Neural progenitor cell (in vitro differentiated cells): Measurements from ENCODE around the gene SNX10. TPM values are rescaled to one million over a fixed set of nuclear protein-coding genes. Genes with fewer than 3 reads are reported as not detected.

Experiments used
- DNase-seq: peaks from one replicate; pipeline ENCODE4 v3.0.0-alpha.2; 2016; ENCODE audit warnings: low spot score
- H2AFZ ChIP-seq: fragments of 200-600 bp; sonication (generic); replicated peaks from 2 replicates; pipeline ENCODE4 v1.6.1; 2016; ENCODE audit warnings: antibody characterized with exemption
- H3F3A ChIP-seq: fragments of 200-600 bp; sonication (generic); 2 replicates; pipeline ENCODE4 v1.6.1; 2016; ENCODE audit warnings: antibody characterized with exemption, low read depth
- H3K27ac ChIP-seq: fragments of 200-600 bp; sonication (generic); 2 replicates; pipeline ENCODE4 v1.5.1; 2016; ENCODE audit warnings: mild to moderate bottlenecking
- H3K27me3 ChIP-seq: fragments of 200-600 bp; sonication (generic); 2 replicates; pipeline ENCODE4 v1.6.1; 2016; ENCODE audit warnings: mild to moderate bottlenecking, moderate library complexity
- H3K36me3 ChIP-seq: fragments of 200-600 bp; sonication (generic); 2 replicates; pipeline ENCODE4 v1.5.1; 2016
- H3K4me1 ChIP-seq: fragments of 200-600 bp; sonication (generic); 2 replicates; pipeline ENCODE4 v1.6.1; 2016; ENCODE audit warnings: mixed run types
- H3K4me2 ChIP-seq: fragments of 200-600 bp; sonication (generic); 2 replicates; pipeline ENCODE4 v1.6.1; 2016
- H3K4me3 ChIP-seq: fragments of 200-600 bp; sonication (generic); 2 replicates; pipeline ENCODE4 v1.5.1; 2016
- H3K79me2 ChIP-seq: fragments of 200-600 bp; sonication (generic); 2 replicates; pipeline ENCODE4 v1.6.1; 2016; ENCODE audit warnings: low read depth
- H3K9ac ChIP-seq: fragments of 200-600 bp; sonication (generic); 2 replicates; pipeline ENCODE4 v1.6.1; 2016
- H3K9me3 ChIP-seq: fragments of 200-600 bp; sonication (generic); 2 replicates; pipeline ENCODE4 v1.5.1; 2016; ENCODE audit warnings: low read depth
- H4K20me1 ChIP-seq: fragments of 200-600 bp; sonication (generic); 2 replicates; pipeline ENCODE4 v1.6.1; 2016; ENCODE audit warnings: low read depth
- H3K27ac Mint-ChIP-seq: 3 replicates; pipeline ENCODE4 v1.8.0; 2021; ENCODE audit warnings: mixed read lengths
- H3K27me3 Mint-ChIP-seq: 2 replicates; pipeline ENCODE4 v1.8.0; 2022; ENCODE audit warnings: low read depth, mild to moderate bottlenecking, inconsistent platforms, moderate library complexity, mixed read lengths; ENCODE audit not compliant: insufficient read depth
- H3K36me3 Mint-ChIP-seq: 3 replicates; pipeline ENCODE4 v1.8.0; 2021; ENCODE audit warnings: mixed read lengths
- H3K4me1 Mint-ChIP-seq: 3 replicates; pipeline ENCODE4 v1.8.0; 2021; ENCODE audit warnings: mixed read lengths
- H3K4me3 Mint-ChIP-seq: 3 replicates; pipeline ENCODE4 v1.8.0; 2021; ENCODE audit warnings: mild to moderate bottlenecking, moderate library complexity, mixed read lengths
- H3K9me3 Mint-ChIP-seq: 3 replicates; pipeline ENCODE4 v1.8.0; 2020; ENCODE audit warnings: mixed read lengths
- CTCF ChIP-seq: fragments of 200-600 bp; sonication (generic); IDR thresholded peaks from 2 replicates; pipeline ENCODE4 v1.5.1; 2017; ENCODE audit warnings: antibody characterized with exemption, mild to moderate bottlenecking
- EZH2 ChIP-seq: fragments of 200-600 bp; sonication (generic); IDR thresholded peaks from 2 replicates; pipeline ENCODE4 v1.6.1; 2017; ENCODE audit warnings: antibody characterized with exemption, mild to moderate bottlenecking, moderate library complexity
- EZH2phosphoT487 ChIP-seq: fragments of 200-600 bp; sonication (generic); IDR thresholded peaks from 2 replicates; pipeline ENCODE4 v1.6.1; 2017; ENCODE audit warnings: antibody characterized with exemption
- total RNA-seq: library from RNA; depleted of rRNA; stranded (reverse); fragments of >200 nt; gene quantifications from 2 replicates; pipeline ENCODE4 v1.2.3, GENCODE V29; 2015; ENCODE audit warnings: low replicate concordance

Gene SNX10
- total RNA-seq, 1 donor from 2014 or later, result 29.6 TPM

GRCh38 chr7:26378016-26378415, 86.4 kb downstream of the SNX10 start:
- no peak for TF ChIP-seq EZH2
- H3K9me3 ChIP-seq, result no peaks in the 10 kb centered on the region
- H3K79me2 ChIP-seq, result no peaks in the 10 kb centered on the region
- H3K4me1 ChIP-seq, result peaks cover 26% of the 10 kb centered on the region
- no peak overlapping the region for H2AFZ ChIP-seq
- H3K4me3 Mint-ChIP-seq, result no peak overlapping the region
- H3K27me3 Mint-ChIP-seq, result no peaks in the 10 kb centered on the region
- H3K4me2 ChIP-seq, result no peak overlapping the region
- no peaks in the 10 kb centered on the region for H3K36me3 ChIP-seq
- H3K9me3 Mint-ChIP-seq, result no peaks in the 10 kb centered on the region
- peaks cover 40% of the 10 kb centered on the region for H3K4me1 Mint-ChIP-seq
- H3F3A ChIP-seq, result peaks cover 14% of the 10 kb centered on the region
- H4K20me1 ChIP-seq, result no peaks in the 10 kb centered on the region
- H3K27ac Mint-ChIP-seq, result no peak overlapping the region
- no peak for DNase-seq
- no peak overlapping the region for H3K9ac ChIP-seq
- peaks cover 23% of the 10 kb centered on the region for H3K27me3 ChIP-seq
- H3K27ac ChIP-seq, result no peak overlapping the region
- H3K4me3 ChIP-seq, result no peak overlapping the region
- H3K36me3 Mint-ChIP-seq, result no peaks in the 10 kb centered on the region

GRCh38 chr7:26379711-26380110, 88.0 kb downstream of the SNX10 start:
- DNase-seq, result no peak
- Histone ChIP-seq H4K20me1 (no peaks in the 10 kb centered on the region), H3K4me2 (no peak overlapping the region), H3K4me3 (no peak overlapping the region), H3K9me3 (no peaks in the 10 kb centered on the region), H2AFZ (no peak overlapping the region), H3K79me2 (no peaks in the 10 kb centered on the region), H3K27me3 (peaks cover 14% of the 10 kb centered on the region), H3K36me3 (no peaks in the 10 kb centered on the region), H3K4me1 (peaks cover 24% of the 10 kb centered on the region), H3K9ac (no peak overlapping the region), H3K27ac (no peak overlapping the region), H3F3A (peaks cover 14% of the 10 kb centered on the region)
- Mint-ChIP-seq H3K4me1 (peaks cover 28% of the 10 kb centered on the region), H3K27ac (no peak overlapping the region), H3K36me3 (no peaks in the 10 kb centered on the region), H3K27me3 (no peaks in the 10 kb centered on the region), H3K4me3 (no peak overlapping the region), H3K9me3 (no peaks in the 10 kb centered on the region)
- TF ChIP-seq CTCF (no peak), EZH2 (no peak), EZH2phosphoT487 (no peak)

DNA sequence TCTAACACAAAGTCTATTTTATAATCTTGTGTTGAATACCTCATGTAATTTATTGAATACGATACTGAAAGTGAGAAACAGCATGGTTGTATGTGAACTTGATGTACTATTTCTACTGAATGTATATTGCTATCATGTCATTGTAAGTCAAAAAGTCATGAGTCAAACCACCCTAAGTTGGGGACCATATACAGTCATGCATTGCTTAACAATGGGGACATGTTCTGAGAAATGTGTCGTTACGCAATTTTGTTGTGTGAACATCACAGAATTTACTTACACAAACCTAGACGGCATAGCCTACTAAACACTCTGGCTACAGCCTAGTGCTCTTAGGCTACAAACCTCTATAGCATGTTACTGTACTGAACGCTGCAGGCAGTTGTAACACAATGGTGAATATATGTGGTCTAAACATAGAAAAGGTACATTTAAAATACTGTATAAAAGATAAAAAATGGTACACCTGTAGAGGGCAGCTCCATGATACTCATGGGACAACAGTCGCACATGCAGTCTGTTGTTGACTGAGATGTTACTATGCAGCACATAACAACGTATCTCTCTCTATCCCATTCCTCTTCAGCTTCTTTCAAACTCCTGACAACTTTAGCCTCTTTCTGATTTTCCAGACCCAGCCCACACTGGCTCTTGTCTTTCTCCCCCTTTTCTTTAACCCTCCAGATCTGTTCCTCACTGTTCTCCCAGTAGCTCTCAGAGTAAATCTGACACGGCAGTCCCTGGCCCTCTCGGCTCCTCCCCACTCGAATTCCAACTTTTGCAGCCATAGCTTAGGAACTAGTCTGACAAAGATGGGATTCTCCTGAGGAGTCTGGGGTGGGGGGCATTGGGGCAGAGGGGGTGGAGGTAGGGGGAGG, 90.1 kb downstream of the SNX10 start:
- H3K9me3 ChIP-seq, result no peaks in the 10 kb centered on the region
- no peak overlapping the region for H3K9ac ChIP-seq
- Mint-ChIP-seq H3K27ac (peak overlapping the region; percentile 31), H3K4me3 (no peak overlapping the region), H3K9me3 (no peaks in the 10 kb centered on the region), H3K27me3 (no peaks in the 10 kb centered on the region), H3K4me1 (peaks cover 28% of the 10 kb centered on the region), H3K36me3 (no peaks in the 10 kb centered on the region)
- no peak overlapping the region for H3K4me2 ChIP-seq
- peaks cover 6% of the 10 kb centered on the region for H3K27me3 ChIP-seq
- H3F3A ChIP-seq, result peaks cover 4% of the 10 kb centered on the region
- peak overlapping the region; percentile 74 for H2AFZ ChIP-seq
- H3K36me3 ChIP-seq, result no peaks in the 10 kb centered on the region
- peak; percentile 47 for DNase-seq
- H4K20me1 ChIP-seq, result no peaks in the 10 kb centered on the region
- H3K4me1 ChIP-seq, result peaks cover 14% of the 10 kb centered on the region
- TF ChIP-seq CTCF (no peak), EZH2phosphoT487 (no peak), EZH2 (no peak)
- H3K4me3 ChIP-seq, result no peak overlapping the region
- H3K27ac ChIP-seq, result no peak overlapping the region
- H3K79me2 ChIP-seq, result no peaks in the 10 kb centered on the region

GRCh38 chr7:26385240-26385639, 93.6 kb downstream of the SNX10 start:
- H3K4me3 ChIP-seq, result no peak overlapping the region
- H3K79me2 ChIP-seq, result no peaks in the 10 kb centered on the region
- H3F3A ChIP-seq, result peaks cover 4% of the 10 kb centered on the region
- peaks cover 13% of the 10 kb centered on the region for H3K4me1 ChIP-seq
- no peak overlapping the region for H3K9ac ChIP-seq
- Mint-ChIP-seq H3K27ac (no peak overlapping the region), H3K36me3 (no peaks in the 10 kb centered on the region), H3K27me3 (no peaks in the 10 kb centered on the region), H3K4me1 (peaks cover 27% of the 10 kb centered on the region), H3K9me3 (no peaks in the 10 kb centered on the region), H3K4me3 (no peak overlapping the region)
- no peak overlapping the region for H2AFZ ChIP-seq
- no peak overlapping the region for H3K4me2 ChIP-seq
- no peak for TF ChIP-seq EZH2phosphoT487
- no peak for TF ChIP-seq EZH2
- peak; percentile 10 for TF ChIP-seq CTCF
- H3K9me3 ChIP-seq, result no peaks in the 10 kb centered on the region
- H3K27ac ChIP-seq, result no peak overlapping the region
- H3K27me3 ChIP-seq, result no peaks in the 10 kb centered on the region
- H4K20me1 ChIP-seq, result no peaks in the 10 kb centered on the region
- DNase-seq, result no peak
- no peaks in the 10 kb centered on the region for H3K36me3 ChIP-seq
